ENCODE measurements around the gene LMBRD2. TPM values are rescaled to one million over a fixed set of nuclear protein-coding genes. Genes with fewer than 3 reads are reported as not detected.

Gene LMBRD2
- total and polyA plus RNA-seq, 10 of the 15 experiments (the other 5 are each of a cell fraction or from before 2014, with no cell fraction given): 0.90 to 9.8 (median 6.5) TPM

DNA sequence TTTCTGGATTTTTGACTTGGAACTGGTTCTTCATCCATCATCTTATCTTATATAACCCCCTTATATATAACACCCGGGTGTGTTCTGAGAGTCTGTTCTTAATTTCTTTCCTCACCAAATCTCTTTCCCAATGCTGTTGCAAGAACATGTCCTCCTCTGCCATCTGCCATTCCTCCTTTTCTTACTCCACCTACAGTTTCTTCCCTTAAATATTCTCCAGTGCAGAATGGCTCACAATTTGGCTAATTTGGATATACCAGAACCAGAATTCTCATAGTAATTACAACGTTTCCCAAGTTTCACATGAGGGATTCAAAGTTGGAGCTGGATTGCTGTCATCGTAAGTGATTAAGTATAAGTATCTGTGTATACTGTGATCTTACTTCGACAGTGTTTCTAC is 28.3 kb upstream of the LMBRD2 start:
- peaks cover 14% of the 10 kb centered on the region for H3K4me1 ChIP-seq (ENCODE audit: control insufficient read depth, insufficient read depth, low read length)
- H4K20me1 ChIP-seq (ENCODE audit: control insufficient read depth, insufficient read depth): no peaks in the 10 kb centered on the region
- ATAC-seq (no peak), DNase-seq (ENCODE audit: low read depth, low spot score) (no peak), FAIRE-seq (no peak)
- no peaks in the 10 kb centered on the region for H3K79me2 ChIP-seq (ENCODE audit: control insufficient read depth, insufficient read depth, low read length)
- CTCF ChIA-PET: interaction anchor here (1.2 to 4.5 kb wide), 2 partner anchors 101 to 127 kb away, joined by 4 to 34 read pairs; no protein-coding TSS in a partner anchor
- H3K4me3 ChIP-seq: no peak overlapping the region
- intact Hi-C loops (cut with micrococcal nuclease; ENCODE audit: unreplicated experiment): loop anchor here (2.0 to 5.0 kb wide), 4 partner anchors 62 to 513 kb away; partner anchors contain the start of gene NADK2
- TF ChIP-seq BACH1 (IDR thresholded peaks at IDR 0.05; ENCODE audit: borderline replicate concordance) (no peak), EGR1 (IDR thresholded peaks at IDR 0.05; ENCODE audit: borderline replicate concordance in 1 of 2, low read depth in 2 of 2, low read length in 2 of 2) (no peak), HDAC6 (IDR thresholded peaks at IDR 0.05; ENCODE audit: unreplicated experiment) (no peak), ELK1 (IDR thresholded peaks at IDR 0.05; ENCODE audit: low read depth, low read length) (no peak), SRF (IDR thresholded peaks at IDR 0.05; ENCODE audit: low read depth in 2 of 2, low read length in 2 of 2) (no peak), EED (IDR thresholded peaks at IDR 0.05; ENCODE audit: low read depth) (no peak), PKNOX1 (IDR thresholded peaks at IDR 0.05) (no peak), DPF2 (IDR thresholded peaks at IDR 0.05) (no peak), MEF2A (IDR thresholded peaks at IDR 0.05; ENCODE audit: insufficient read depth, low read depth, low read length) (no peak), ZNF24 (IDR thresholded peaks at IDR 0.05) (no peak), SMARCA5 (IDR thresholded peaks at IDR 0.05) (no peak), TCF7 (IDR thresholded peaks at IDR 0.05; ENCODE audit: borderline replicate concordance) (no peak), RELA (IDR thresholded peaks at IDR 0.05; ENCODE audit: borderline replicate concordance, partially characterized antibody) (no peak)
- TF ChIP-seq, protein P1, sequence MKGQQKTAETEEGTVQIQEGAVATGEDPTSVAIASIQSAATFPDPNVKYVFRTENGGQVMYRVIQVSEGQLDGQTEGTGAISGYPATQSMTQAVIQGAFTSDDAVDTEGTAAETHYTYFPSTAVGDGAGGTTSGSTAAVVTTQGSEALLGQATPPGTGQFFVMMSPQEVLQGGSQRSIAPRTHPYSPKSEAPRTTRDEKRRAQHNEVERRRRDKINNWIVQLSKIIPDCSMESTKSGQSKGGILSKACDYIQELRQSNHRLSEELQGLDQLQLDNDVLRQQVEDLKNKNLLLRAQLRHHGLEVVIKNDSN (IDR thresholded peaks at IDR 0.05; ENCODE audit: borderline replicate concordance, extremely low read length, insufficient read depth, low read depth, low read length): no peak
- TF ChIP-seq, protein P2, sequence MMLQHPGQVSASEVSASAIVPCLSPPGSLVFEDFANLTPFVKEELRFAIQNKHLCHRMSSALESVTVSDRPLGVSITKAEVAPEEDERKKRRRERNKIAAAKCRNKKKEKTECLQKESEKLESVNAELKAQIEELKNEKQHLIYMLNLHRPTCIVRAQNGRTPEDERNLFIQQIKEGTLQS (IDR thresholded peaks at IDR 0.05; ENCODE audit: borderline replicate concordance, extremely low read depth, low read depth, low read length): no peak
- TF ChIP-seq, protein P3, sequence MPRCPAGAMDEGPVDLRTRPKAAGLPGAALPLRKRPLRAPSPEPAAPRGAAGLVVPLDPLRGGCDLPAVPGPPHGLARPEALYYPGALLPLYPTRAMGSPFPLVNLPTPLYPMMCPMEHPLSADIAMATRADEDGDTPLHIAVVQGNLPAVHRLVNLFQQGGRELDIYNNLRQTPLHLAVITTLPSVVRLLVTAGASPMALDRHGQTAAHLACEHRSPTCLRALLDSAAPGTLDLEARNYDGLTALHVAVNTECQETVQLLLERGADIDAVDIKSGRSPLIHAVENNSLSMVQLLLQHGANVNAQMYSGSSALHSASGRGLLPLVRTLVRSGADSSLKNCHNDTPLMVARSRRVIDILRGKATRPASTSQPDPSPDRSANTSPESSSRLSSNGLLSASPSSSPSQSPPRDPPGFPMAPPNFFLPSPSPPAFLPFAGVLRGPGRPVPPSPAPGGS (IDR thresholded peaks at IDR 0.05; ENCODE audit: borderline replicate concordance, insufficient read depth, low read depth, low read length, poor library complexity, severe bottlenecking): no peak
- TF ChIP-seq, protein P4, sequence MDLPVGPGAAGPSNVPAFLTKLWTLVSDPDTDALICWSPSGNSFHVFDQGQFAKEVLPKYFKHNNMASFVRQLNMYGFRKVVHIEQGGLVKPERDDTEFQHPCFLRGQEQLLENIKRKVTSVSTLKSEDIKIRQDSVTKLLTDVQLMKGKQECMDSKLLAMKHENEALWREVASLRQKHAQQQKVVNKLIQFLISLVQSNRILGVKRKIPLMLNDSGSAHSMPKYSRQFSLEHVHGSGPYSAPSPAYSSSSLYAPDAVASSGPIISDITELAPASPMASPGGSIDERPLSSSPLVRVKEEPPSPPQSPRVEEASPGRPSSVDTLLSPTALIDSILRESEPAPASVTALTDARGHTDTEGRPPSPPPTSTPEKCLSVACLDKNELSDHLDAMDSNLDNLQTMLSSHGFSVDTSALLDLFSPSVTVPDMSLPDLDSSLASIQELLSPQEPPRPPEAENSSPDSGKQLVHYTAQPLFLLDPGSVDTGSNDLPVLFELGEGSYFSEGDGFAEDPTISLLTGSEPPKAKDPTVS (IDR thresholded peaks at IDR 0.05; ENCODE audit: low read depth, low read length): no peak
- no peaks in the 10 kb centered on the region for H3K27me3 ChIP-seq (replicated peaks in 1 of 2; ENCODE audit: control insufficient read depth in 2 of 2, insufficient read depth in 2 of 2, low read length in 1 of 2)
- no peak overlapping the region for H3K4me2 ChIP-seq (ENCODE audit: control insufficient read depth, insufficient read depth)
- H3K9me3 ChIP-seq (replicated peaks; ENCODE audit: control insufficient read depth, insufficient read depth, low read length): no peaks in the 10 kb centered on the region
- peaks cover 1 to 7% of the 10 kb centered on the region in 2 experiments; a peak in 3 of 4 replicates for H3K36me3 ChIP-seq (ENCODE audit: control insufficient read depth in 2 of 2, insufficient read depth in 2 of 2, low read length in 1 of 2)
- no TSS peak for BruUV-seq (replicated peaks)
- RAD21 ChIA-PET (ENCODE audit: unreplicated experiment): no interaction called here
- SMC1A ChIA-PET (ENCODE audit: uncharacterized antibody, unreplicated experiment): interaction anchor here (1.2 to 2.1 kb wide), 2 partner anchors 17 to 85 kb away, joined by 4 to 9 read pairs; no protein-coding TSS in a partner anchor
- no peak overlapping the region for H3K27ac ChIP-seq (ENCODE audit: control insufficient read depth, insufficient read depth)
- 96% methylated on average over 4 of the region's 4 CpGs for WGBS (ENCODE audit: insufficient coverage, insufficient replicate concordance, low lambda C conversion rate, missing lambda C conversion rate)
- in situ Hi-C loops (cut with MboI): loop anchor here (10.0 kb wide), 1 partner anchor 515 kb away; no protein-coding TSS in a partner anchor
- POLR2A ChIA-PET: no interaction called here
- H2AFZ ChIP-seq (ENCODE audit: control insufficient read depth, low read depth, low read length): no peak overlapping the region
- no peak overlapping the region for H3K9ac ChIP-seq (ENCODE audit: control insufficient read depth, insufficient read depth, low read length)
